Panc1 (cell line): ENCODE results near the gene MAP2K3. TPM values are rescaled to one million over a fixed set of nuclear protein-coding genes. Genes with fewer than 3 reads are reported as not detected.
"Not testable (repeated sequence)": the region's sequence is repeated elsewhere in the genome, so short reads cannot be mapped to it uniquely, and the experiment has no call there.

Experiments
- ATAC-seq: fragments of 200-7000 bp; cut with Tn5 transposase; 2 replicates; pipeline ENCODE4 v1.9.1; 2020; ENCODE audit warnings: mild to moderate bottlenecking, moderate library complexity
- BruUV-seq: library from RNA; stranded (reverse); fragments of 400-500 nt; replicated peaks from 2 replicates; lab custom pipeline; 2021; lab: Mats Ljungman, UMichigan
- CTCF ChIA-PET: fragments of 300-600 bp; sonication (Branson Sonifier 250); formaldehyde crosslinking; loops from one replicate; lab custom pipeline; 2022; ENCODE audit warnings: antibody characterized with exemption; lab: Charles Lee
- POLR2A ChIA-PET: fragments of 300-600 bp; sonication (Branson Sonifier 250); formaldehyde crosslinking; loops from one replicate; lab custom pipeline; 2022; ENCODE audit warnings: antibody characterized with exemption; lab: Charles Lee
- DNase-seq: peaks from one replicate; pipeline ENCODE4 v3.0.0-alpha.2; 2010; ENCODE audit warnings: low read depth, low spot score
- H3K27ac ChIP-seq: 2 replicates; pipeline ENCODE4 v1.5.1; 2011; ENCODE audit warnings: mild to moderate bottlenecking, low read length, inconsistent platforms
- H3K27me3 ChIP-seq: fragments of 200-500 bp; sonication (Bioruptor generic); 2 replicates; pipeline ENCODE4 v1.6.0; 2014; ENCODE audit warnings: low read length, inconsistent platforms; ENCODE audit not compliant: control insufficient read depth, insufficient read depth
- H3K36me3 ChIP-seq: fragments of 200-500 bp; sonication (Bioruptor generic); 2 replicates; pipeline ENCODE4 v1.5.1; 2014; ENCODE audit warnings: inconsistent platforms, mild to moderate bottlenecking, low read length, moderate library complexity; ENCODE audit not compliant: control insufficient read depth, insufficient read depth
- H3K4me1 ChIP-seq: 2 replicates; pipeline ENCODE4 v1.5.1; 2011; ENCODE audit warnings: inconsistent platforms, mild to moderate bottlenecking, low read length, moderate library complexity; ENCODE audit not compliant: control insufficient read depth, insufficient read depth
- H3K4me3 ChIP-seq, 2 experiments: 2 replicates each; pipeline ENCODE4 v1.5.1; 2011 to 2012; ENCODE audit warnings: low read depth in 2 of 2, low read length in 2 of 2, mild to moderate bottlenecking in 2 of 2, inconsistent platforms in 1 of 2, moderate library complexity in 1 of 2
- H3K9me3 ChIP-seq: fragments of 200-500 bp; sonication (Bioruptor generic); 2 replicates; pipeline ENCODE4 v1.5.1; 2014; ENCODE audit warnings: low read depth, mild to moderate bottlenecking, inconsistent platforms, low read length, moderate library complexity; ENCODE audit not compliant: control insufficient read depth, insufficient read depth
- POLR2AphosphoS5 ChIP-seq: IDR thresholded peaks from 2 replicates; pipeline ENCODE4 v1.6.1; 2012; ENCODE audit warnings: mild to moderate bottlenecking, low read depth, low read length, moderate library complexity
- SIN3A ChIP-seq: IDR thresholded peaks from 2 replicates; pipeline ENCODE4 v1.6.1; 2012; ENCODE audit warnings: low read depth, mild to moderate bottlenecking, low read length, moderate library complexity, borderline replicate concordance; ENCODE audit not compliant: insufficient read depth
- TCF7L2 ChIP-seq: IDR thresholded peaks from 2 replicates; pipeline ENCODE4 v1.6.1; 2011; ENCODE audit warnings: mild to moderate bottlenecking, low read depth, low read length, inconsistent platforms
- in situ Hi-C: cut with HindIII; loops from 2 replicates; pipeline ENCODE4 v1.10.0; 2016; ENCODE audit warnings: low sequenced_read_pairs, low pct_unique_long_range_greater_than_20kb
- intact Hi-C: fragments of 100-400 bp; cut with micrococcal nuclease; formaldehyde crosslinking; loops from one replicate; pipeline ENCODE4 v1.10.0; 2022; ENCODE audit not compliant: unreplicated experiment
- total RNA-seq: library from RNA; stranded (reverse); gene quantifications from one replicate; pipeline ENCODE4 v1.2.1, GENCODE V29; 2021; ENCODE audit not compliant: unreplicated experiment
- TF ChIP-seq, protein P1 (sequence below), 2 experiments: IDR thresholded peaks; 2 replicates each; pipeline ENCODE4 v1.6.1; 2011 to 2012; ENCODE audit warnings: low read depth in 2 of 2, control low read depth in 1 of 2, low read length in 1 of 2, mild to moderate bottlenecking in 1 of 2, moderate library complexity in 1 of 2; ENCODE audit not compliant: insufficient read depth in 1 of 2
- TF ChIP-seq, protein P2 (sequence below): fragments of 450-650 bp; IDR thresholded peaks from 2 replicates; pipeline ENCODE4 v1.5.1; 2017; ENCODE audit warnings: mild to moderate bottlenecking

The MAP2K3 gene
- total RNA-seq, 1 experiment from 2014 or later: 44.4 TPM

- Histone ChIP-seq H3K27me3 (no peaks in the 10 kb centered on the region), H3K27ac (no peak overlapping the region), H3K36me3 (no peaks in the 10 kb centered on the region), H3K4me1 (no peaks in the 10 kb centered on the region), H3K9me3 (no peaks in the 10 kb centered on the region), H3K4me3 (no peak overlapping the region)
- TF ChIP-seq TCF7L2 (no peak), SIN3A (no peak), POLR2AphosphoS5 (no peak)
- TF ChIP-seq, protein P1, sequence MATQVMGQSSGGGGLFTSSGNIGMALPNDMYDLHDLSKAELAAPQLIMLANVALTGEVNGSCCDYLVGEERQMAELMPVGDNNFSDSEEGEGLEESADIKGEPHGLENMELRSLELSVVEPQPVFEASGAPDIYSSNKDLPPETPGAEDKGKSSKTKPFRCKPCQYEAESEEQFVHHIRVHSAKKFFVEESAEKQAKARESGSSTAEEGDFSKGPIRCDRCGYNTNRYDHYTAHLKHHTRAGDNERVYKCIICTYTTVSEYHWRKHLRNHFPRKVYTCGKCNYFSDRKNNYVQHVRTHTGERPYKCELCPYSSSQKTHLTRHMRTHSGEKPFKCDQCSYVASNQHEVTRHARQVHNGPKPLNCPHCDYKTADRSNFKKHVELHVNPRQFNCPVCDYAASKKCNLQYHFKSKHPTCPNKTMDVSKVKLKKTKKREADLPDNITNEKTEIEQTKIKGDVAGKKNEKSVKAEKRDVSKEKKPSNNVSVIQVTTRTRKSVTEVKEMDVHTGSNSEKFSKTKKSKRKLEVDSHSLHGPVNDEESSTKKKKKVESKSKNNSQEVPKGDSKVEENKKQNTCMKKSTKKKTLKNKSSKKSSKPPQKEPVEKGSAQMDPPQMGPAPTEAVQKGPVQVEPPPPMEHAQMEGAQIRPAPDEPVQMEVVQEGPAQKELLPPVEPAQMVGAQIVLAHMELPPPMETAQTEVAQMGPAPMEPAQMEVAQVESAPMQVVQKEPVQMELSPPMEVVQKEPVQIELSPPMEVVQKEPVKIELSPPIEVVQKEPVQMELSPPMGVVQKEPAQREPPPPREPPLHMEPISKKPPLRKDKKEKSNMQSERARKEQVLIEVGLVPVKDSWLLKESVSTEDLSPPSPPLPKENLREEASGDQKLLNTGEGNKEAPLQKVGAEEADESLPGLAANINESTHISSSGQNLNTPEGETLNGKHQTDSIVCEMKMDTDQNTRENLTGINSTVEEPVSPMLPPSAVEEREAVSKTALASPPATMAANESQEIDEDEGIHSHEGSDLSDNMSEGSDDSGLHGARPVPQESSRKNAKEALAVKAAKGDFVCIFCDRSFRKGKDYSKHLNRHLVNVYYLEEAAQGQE (IDR thresholded peaks at IDR 0.05; ENCODE audit: insufficient read depth in 1 of 2, low read depth in 2 of 2, low read length in 1 of 2): no peak
- TF ChIP-seq, protein P2, sequence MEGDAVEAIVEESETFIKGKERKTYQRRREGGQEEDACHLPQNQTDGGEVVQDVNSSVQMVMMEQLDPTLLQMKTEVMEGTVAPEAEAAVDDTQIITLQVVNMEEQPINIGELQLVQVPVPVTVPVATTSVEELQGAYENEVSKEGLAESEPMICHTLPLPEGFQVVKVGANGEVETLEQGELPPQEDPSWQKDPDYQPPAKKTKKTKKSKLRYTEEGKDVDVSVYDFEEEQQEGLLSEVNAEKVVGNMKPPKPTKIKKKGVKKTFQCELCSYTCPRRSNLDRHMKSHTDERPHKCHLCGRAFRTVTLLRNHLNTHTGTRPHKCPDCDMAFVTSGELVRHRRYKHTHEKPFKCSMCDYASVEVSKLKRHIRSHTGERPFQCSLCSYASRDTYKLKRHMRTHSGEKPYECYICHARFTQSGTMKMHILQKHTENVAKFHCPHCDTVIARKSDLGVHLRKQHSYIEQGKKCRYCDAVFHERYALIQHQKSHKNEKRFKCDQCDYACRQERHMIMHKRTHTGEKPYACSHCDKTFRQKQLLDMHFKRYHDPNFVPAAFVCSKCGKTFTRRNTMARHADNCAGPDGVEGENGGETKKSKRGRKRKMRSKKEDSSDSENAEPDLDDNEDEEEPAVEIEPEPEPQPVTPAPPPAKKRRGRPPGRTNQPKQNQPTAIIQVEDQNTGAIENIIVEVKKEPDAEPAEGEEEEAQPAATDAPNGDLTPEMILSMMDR: no peak
- no TSS peak for BruUV-seq
- intact Hi-C loops: no loop called here
- CTCF ChIA-PET: interaction anchor here (0.7 kb wide), 1 partner anchor 154 kb away, joined by 4 read pairs; no protein-coding TSS in a partner anchor
- DNase-seq (no peak), ATAC-seq (no peak)
- in situ Hi-C loops: no loop called here
- POLR2A ChIA-PET: no interaction called here
These were observed 33.9 kb downstream of the MAP2K3 start for GRCh38 chr17:21318439-21318838.

GRCh38 chr17:21318856-21319255, 34.3 kb downstream of the MAP2K3 start:
- CTCF ChIA-PET, POLR2A ChIA-PET, BruUV-seq, in situ Hi-C loops, H3K4me1 ChIP-seq, H3K36me3 ChIP-seq, DNase-seq, H3K4me3 ChIP-seq, H3K27me3 ChIP-seq, intact Hi-C loops, H3K27ac ChIP-seq, ATAC-seq, H3K9me3 ChIP-seq: not testable (repeated sequence)

DNA sequence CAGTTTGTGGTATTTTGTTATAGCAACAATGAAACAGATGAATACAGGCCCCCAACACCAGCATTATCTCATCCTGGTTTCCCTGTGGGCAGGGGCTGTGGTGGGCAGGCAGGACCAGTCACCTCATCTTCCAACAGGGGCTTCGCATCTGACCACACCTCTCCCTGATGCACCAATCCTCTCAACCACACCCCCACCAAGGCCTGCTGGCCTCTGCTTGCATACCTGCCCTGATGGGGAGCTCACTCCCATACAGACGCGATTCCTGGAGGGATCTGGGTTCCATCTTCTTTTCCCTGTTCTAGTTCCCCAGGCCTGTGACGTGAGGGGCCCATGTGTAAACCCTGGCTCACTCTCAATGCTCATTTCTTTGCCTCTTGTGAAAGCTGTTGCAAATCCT, 34.7 kb downstream of the MAP2K3 start:
- CTCF ChIA-PET, in situ Hi-C loops, intact Hi-C loops, H3K36me3 ChIP-seq, H3K4me3 ChIP-seq, H3K9me3 ChIP-seq, BruUV-seq, POLR2A ChIA-PET, ATAC-seq, H3K27ac ChIP-seq, H3K4me1 ChIP-seq, H3K27me3 ChIP-seq, DNase-seq: not testable (repeated sequence)

DNA sequence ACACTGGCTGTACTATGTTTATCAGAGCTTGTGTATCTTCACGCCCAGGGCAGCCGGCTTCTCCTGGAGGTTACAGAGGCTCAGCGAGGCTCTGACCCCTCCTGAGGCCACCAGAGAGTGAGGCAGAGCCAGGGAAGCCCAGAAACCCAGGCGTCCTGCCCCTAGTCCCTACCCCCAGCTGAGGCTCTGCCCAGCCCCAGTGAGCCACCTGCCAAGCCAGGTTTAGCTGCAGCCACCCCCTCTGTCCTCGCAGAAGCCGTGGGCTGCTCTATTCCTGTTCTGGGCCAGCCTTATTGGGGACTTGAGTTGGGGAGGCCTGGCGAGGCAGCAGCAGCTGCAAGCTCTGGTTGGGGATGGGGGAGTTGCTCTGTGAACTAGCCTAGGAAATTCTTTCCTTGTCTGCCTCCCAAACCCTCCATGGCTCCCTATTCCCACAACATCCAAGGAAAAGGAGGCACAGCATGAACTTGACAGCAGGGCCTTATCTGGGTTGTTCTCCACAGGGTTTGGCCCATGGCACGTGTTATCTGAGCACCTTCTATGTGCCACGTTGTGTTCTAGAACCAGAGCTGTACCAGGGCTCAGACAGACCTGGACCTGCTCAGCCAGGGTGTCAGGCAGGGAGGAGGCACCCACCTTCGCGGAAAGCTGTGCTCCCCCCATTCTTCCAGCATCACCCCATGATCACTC, 35.3 kb downstream of the MAP2K3 start:
- CTCF ChIA-PET, POLR2A ChIA-PET, H3K27ac ChIP-seq, in situ Hi-C loops, intact Hi-C loops, BruUV-seq, H3K36me3 ChIP-seq, ATAC-seq, H3K4me1 ChIP-seq, H3K27me3 ChIP-seq, DNase-seq, H3K4me3 ChIP-seq, H3K9me3 ChIP-seq: not testable (repeated sequence)

DNA sequence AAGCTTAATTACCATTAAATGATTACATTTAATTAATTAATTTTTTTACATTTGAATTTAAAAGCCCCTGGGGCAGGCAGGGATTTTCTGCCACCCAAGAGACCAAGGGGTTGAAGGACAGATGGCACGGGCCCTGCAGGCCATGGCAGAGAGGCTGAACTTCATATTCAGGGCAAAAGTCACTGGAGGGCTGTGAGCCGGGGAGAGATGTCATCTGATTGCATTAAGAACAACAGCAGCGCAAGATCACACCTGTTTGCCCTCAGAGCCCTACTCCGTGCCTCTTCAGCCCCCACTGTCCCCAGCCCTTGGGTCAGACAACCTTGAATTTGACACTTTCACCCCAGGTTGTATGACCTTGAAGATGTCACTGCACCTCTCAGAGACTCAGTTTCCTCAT, 35.9 kb downstream of the MAP2K3 start:
- ATAC-seq, CTCF ChIA-PET, in situ Hi-C loops, BruUV-seq, DNase-seq, H3K9me3 ChIP-seq, H3K27me3 ChIP-seq, H3K36me3 ChIP-seq, H3K27ac ChIP-seq, intact Hi-C loops, POLR2A ChIA-PET, H3K4me1 ChIP-seq, H3K4me3 ChIP-seq: not testable (repeated sequence)
